Panc1 (cell line): Measurements from ENCODE around the gene SERPINA4. TPM values are rescaled to one million over a fixed set of nuclear protein-coding genes. Genes with fewer than 3 reads are reported as not detected.

Experiments used
- ATAC-seq: fragments of 200-7000 bp; cut with Tn5 transposase; 2 replicates; pipeline ENCODE4 v1.9.1; 2020; ENCODE audit warnings: mild to moderate bottlenecking, moderate library complexity
- BruUV-seq: library from RNA; stranded (reverse); fragments of 400-500 nt; replicated peaks from 2 replicates; lab custom pipeline; 2021; lab: Mats Ljungman, UMichigan
- CTCF ChIA-PET: fragments of 300-600 bp; sonication (Branson Sonifier 250); formaldehyde crosslinking; loops from one replicate; lab custom pipeline; 2022; ENCODE audit warnings: antibody characterized with exemption; lab: Charles Lee
- POLR2A ChIA-PET: fragments of 300-600 bp; sonication (Branson Sonifier 250); formaldehyde crosslinking; loops from one replicate; lab custom pipeline; 2022; ENCODE audit warnings: antibody characterized with exemption; lab: Charles Lee
- DNase-seq: peaks from one replicate; pipeline ENCODE4 v3.0.0-alpha.2; 2010; ENCODE audit warnings: low read depth, low spot score
- H3K27ac ChIP-seq: 2 replicates; pipeline ENCODE4 v1.5.1; 2011; ENCODE audit warnings: mild to moderate bottlenecking, low read length, inconsistent platforms
- H3K27me3 ChIP-seq: fragments of 200-500 bp; sonication (Bioruptor generic); 2 replicates; pipeline ENCODE4 v1.6.0; 2014; ENCODE audit warnings: low read length, inconsistent platforms; ENCODE audit not compliant: control insufficient read depth, insufficient read depth
- H3K36me3 ChIP-seq: fragments of 200-500 bp; sonication (Bioruptor generic); 2 replicates; pipeline ENCODE4 v1.5.1; 2014; ENCODE audit warnings: inconsistent platforms, mild to moderate bottlenecking, low read length, moderate library complexity; ENCODE audit not compliant: control insufficient read depth, insufficient read depth
- H3K4me1 ChIP-seq: 2 replicates; pipeline ENCODE4 v1.5.1; 2011; ENCODE audit warnings: inconsistent platforms, mild to moderate bottlenecking, low read length, moderate library complexity; ENCODE audit not compliant: control insufficient read depth, insufficient read depth
- H3K4me3 ChIP-seq, 2 experiments: 2 replicates each; pipeline ENCODE4 v1.5.1; 2011 to 2012; ENCODE audit warnings: low read depth in 2 of 2, low read length in 2 of 2, mild to moderate bottlenecking in 2 of 2, inconsistent platforms in 1 of 2, moderate library complexity in 1 of 2
- H3K9me3 ChIP-seq: fragments of 200-500 bp; sonication (Bioruptor generic); 2 replicates; pipeline ENCODE4 v1.5.1; 2014; ENCODE audit warnings: low read depth, mild to moderate bottlenecking, inconsistent platforms, low read length, moderate library complexity; ENCODE audit not compliant: control insufficient read depth, insufficient read depth
- CTCF ChIP-seq: fragments of 450-650 bp; IDR thresholded peaks from 2 replicates; pipeline ENCODE4 v1.5.1; 2017; ENCODE audit warnings: mild to moderate bottlenecking
- POLR2AphosphoS5 ChIP-seq: IDR thresholded peaks from 2 replicates; pipeline ENCODE4 v1.6.1; 2012; ENCODE audit warnings: mild to moderate bottlenecking, low read depth, low read length, moderate library complexity
- REST ChIP-seq, 2 experiments: IDR thresholded peaks; 2 replicates each; pipeline ENCODE4 v1.6.1; 2011 to 2012; ENCODE audit warnings: low read depth in 2 of 2, control low read depth in 1 of 2, low read length in 1 of 2, mild to moderate bottlenecking in 1 of 2, moderate library complexity in 1 of 2; ENCODE audit not compliant: insufficient read depth in 1 of 2
- SIN3A ChIP-seq: IDR thresholded peaks from 2 replicates; pipeline ENCODE4 v1.6.1; 2012; ENCODE audit warnings: low read depth, mild to moderate bottlenecking, low read length, moderate library complexity, borderline replicate concordance; ENCODE audit not compliant: insufficient read depth
- TCF7L2 ChIP-seq: IDR thresholded peaks from 2 replicates; pipeline ENCODE4 v1.6.1; 2011; ENCODE audit warnings: mild to moderate bottlenecking, low read depth, low read length, inconsistent platforms
- in situ Hi-C: cut with HindIII; loops from 2 replicates; pipeline ENCODE4 v1.10.0; 2016; ENCODE audit warnings: low sequenced_read_pairs, low pct_unique_long_range_greater_than_20kb
- intact Hi-C: fragments of 100-400 bp; cut with micrococcal nuclease; formaldehyde crosslinking; loops from one replicate; pipeline ENCODE4 v1.10.0; 2022; ENCODE audit not compliant: unreplicated experiment
- total RNA-seq: library from RNA; stranded (reverse); gene quantifications from one replicate; pipeline ENCODE4 v1.2.1, GENCODE V29; 2021; ENCODE audit not compliant: unreplicated experiment

SERPINA4 gene
- total RNA-seq, 1 experiment from 2014 or later = 0.10 TPM

- in situ Hi-C loops = no loop called here
- ChIA-PET CTCF (no interaction called here), POLR2A (no interaction called here)
These were observed 52.7 kb downstream of the SERPINA4 start for GRCh38 chr14:94613720-94614644.

GRCh38 chr14:94614802-94615201 lies 53.6 kb downstream of the SERPINA4 start:
- BruUV-seq = no TSS peak
- Histone ChIP-seq H3K36me3 (no peaks in the 10 kb centered on the region), H3K4me1 (peaks cover 5% of the 10 kb centered on the region), H3K4me3 (no peak overlapping the region), H3K9me3 (peaks cover 9% of the 10 kb centered on the region), H3K27ac (no peak overlapping the region), H3K27me3 (no peaks in the 10 kb centered on the region)
- intact Hi-C loops (no loop called here), in situ Hi-C loops (no loop called here)
- ATAC-seq = no peak
- no peak for DNase-seq
- POLR2A ChIA-PET = no interaction called here
- CTCF ChIA-PET = no interaction called here
- TF ChIP-seq REST (IDR thresholded peaks at IDR 0.05; ENCODE audit: insufficient read depth in 1 of 2, low read depth in 2 of 2, low read length in 1 of 2) (no peak), CTCF (no peak), POLR2AphosphoS5 (no peak), TCF7L2 (no peak)

More at GRCh38 chr14:94613720-94614644, 52.7 kb downstream of the SERPINA4 start:
- H3K9me3 ChIP-seq = peaks cover 9% of the 10 kb centered on the region
- no peak for TF ChIP-seq POLR2AphosphoS5
- no peak for TF ChIP-seq CTCF
- TF ChIP-seq SIN3A = no peak
- no peak for TF ChIP-seq TCF7L2
- no peak for TF ChIP-seq REST (IDR thresholded peaks at IDR 0.05; ENCODE audit: insufficient read depth in 1 of 2, low read depth in 2 of 2, low read length in 1 of 2)
- ATAC-seq (no peak), DNase-seq (no peak)
- no peak overlapping the region for H3K27ac ChIP-seq
- intact Hi-C loops = no loop called here
- H3K4me3 ChIP-seq = no peak overlapping the region
- no peaks in the 10 kb centered on the region for H3K27me3 ChIP-seq
- no TSS peak for BruUV-seq
- no peaks in the 10 kb centered on the region for H3K36me3 ChIP-seq
- peaks cover 5% of the 10 kb centered on the region for H3K4me1 ChIP-seq
